Body of pancreas (tissue), 4 donors: ENCODE data around the gene ACE.

ENCODE experiments used
- CTCF ChIP-seq, 7 experiments: fragments of 450-650 bp in 4 of 7; fragments of 200-600 bp in 3 of 7; sonication (generic) in 3 of 7; IDR thresholded peaks; one replicate each; pipeline ENCODE4 v1.5.1; 2016 to 2019; ENCODE audit warnings: antibody characterized with exemption in 7 of 7
- POLR2A ChIP-seq, 3 donors: fragments of 450-650 bp; IDR thresholded peaks; one replicate each; pipeline ENCODE4 v1.6.1; 2016; ENCODE audit warnings: antibody characterized with exemption in 3 of 3, mild to moderate bottlenecking in 2 of 3

GRCh38 chr17:63496663-63497400 is 20.0 kb downstream of the ACE start:
- TF ChIP-seq CTCF (IDR thresholded peaks at IDR 0.05) (no peak), POLR2A (IDR thresholded peaks at IDR 0.05) (no peak)
